KOPT-K1 (cell line): ENCODE data around the gene KLHL28.

Experiments
- H3K27ac ChIP-seq: fragments of 200-600 bp; sonication (generic); 2 replicates; pipeline ENCODE4 v1.5.1; 2016; ENCODE audit warnings: antibody characterized with exemption, mild to moderate bottlenecking, low read depth, low read length; ENCODE audit not compliant: poor library complexity, severe bottlenecking
- H3K36me3 ChIP-seq: fragments of 200-600 bp; sonication (generic); 2 replicates; pipeline ENCODE4 v1.5.1; 2017; ENCODE audit warnings: antibody characterized with exemption, mild to moderate bottlenecking, low read length, moderate library complexity; ENCODE audit not compliant: insufficient read depth
- H3K9me3 ChIP-seq: fragments of 200-600 bp; sonication (generic); 2 replicates; pipeline ENCODE4 v1.5.1; 2017; ENCODE audit warnings: antibody characterized with exemption, low read length, mild to moderate bottlenecking; ENCODE audit not compliant: insufficient read depth, poor library complexity, severe bottlenecking

KLHL28 gene, protein sequence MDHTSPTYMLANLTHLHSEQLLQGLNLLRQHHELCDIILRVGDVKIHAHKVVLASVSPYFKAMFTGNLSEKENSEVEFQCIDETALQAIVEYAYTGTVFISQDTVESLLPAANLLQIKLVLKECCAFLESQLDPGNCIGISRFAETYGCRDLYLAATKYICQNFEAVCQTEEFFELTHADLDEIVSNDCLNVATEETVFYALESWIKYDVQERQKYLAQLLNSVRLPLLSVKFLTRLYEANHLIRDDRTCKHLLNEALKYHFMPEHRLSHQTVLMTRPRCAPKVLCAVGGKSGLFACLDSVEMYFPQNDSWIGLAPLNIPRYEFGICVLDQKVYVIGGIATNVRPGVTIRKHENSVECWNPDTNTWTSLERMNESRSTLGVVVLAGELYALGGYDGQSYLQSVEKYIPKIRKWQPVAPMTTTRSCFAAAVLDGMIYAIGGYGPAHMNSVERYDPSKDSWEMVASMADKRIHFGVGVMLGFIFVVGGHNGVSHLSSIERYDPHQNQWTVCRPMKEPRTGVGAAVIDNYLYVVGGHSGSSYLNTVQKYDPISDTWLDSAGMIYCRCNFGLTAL

DNA sequence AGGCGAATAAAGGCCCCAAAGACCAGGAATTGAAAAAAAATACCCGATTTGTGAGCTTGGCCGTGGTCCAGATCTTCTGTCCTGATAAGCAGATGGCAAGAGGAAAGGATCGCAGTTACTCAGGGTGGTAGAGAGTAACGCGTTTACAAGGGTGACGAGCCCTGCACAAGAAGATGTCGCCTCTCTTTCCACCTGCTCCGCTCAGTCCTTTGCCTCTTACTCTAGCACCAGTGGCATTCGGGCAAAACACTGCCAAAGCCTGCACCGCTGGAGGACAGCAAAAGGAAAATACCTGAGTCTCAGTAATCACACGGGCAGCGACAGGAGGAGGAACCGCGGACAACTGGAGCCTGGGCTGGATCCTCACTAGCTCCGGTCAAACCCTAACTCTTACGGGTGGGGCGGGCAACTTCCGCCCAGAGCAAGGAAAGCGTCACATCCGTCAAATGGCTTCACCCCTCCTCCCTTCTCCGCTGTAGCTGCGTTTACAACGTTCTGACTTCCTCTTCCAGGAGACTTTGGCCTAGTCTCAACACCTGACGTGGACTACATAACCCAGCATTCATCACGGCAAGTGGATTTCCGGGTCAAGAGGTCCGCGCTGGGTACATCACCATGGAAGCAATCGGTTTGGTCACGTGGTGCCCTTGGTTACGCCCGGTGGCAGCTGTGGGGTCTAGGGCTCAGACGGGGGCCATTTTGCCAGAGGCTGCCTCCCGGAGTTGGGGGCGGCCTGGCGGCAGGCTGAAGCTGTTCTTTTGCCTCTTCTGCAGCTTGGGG, at the start of gene KLHL28, which contains the start of gene TOGARAM1:
TSS of gene KLHL28 (minus strand) at position 394 of the 780 bp plus-strand sequence. CDS start 16,019 bp downstream, outside the sequence.
TSS of gene TOGARAM1 (plus strand) at position 637 of the 780 bp plus-strand sequence. CDS start 232 bp downstream, outside the sequence.
- H3K36me3 ChIP-seq: peaks cover 4% of the 10 kb centered on the region; the same call in 1 of the 2 replicates
- H3K9me3 ChIP-seq: peaks cover 26% of the 10 kb centered on the region
- H3K27ac ChIP-seq: peak within 1 kb of the TSS; percentile 70

DNA sequence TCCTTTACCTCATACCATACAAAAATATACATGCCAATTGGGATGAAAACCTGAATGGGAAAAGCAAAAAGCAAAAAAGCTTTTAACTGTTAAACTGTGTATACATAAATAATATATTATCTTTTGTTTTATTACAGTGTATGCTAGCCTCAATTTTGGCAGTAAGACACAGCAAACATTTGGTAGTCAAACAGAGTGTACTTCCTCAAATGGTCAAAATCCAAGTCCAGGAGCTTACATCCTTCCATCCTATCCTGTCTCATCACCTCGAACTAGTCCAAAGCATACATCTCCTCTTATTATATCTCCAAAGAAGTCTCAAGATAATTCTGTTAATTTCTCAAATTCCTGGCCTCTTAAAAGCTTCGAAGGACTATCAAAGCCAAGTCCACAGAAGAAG, 42.2 kb upstream of the KLHL28 start:
- H3K27ac ChIP-seq: no peak overlapping the region
- H3K9me3 ChIP-seq: no peaks in the 10 kb centered on the region
- H3K36me3 ChIP-seq: no peaks in the 10 kb centered on the region

DNA sequence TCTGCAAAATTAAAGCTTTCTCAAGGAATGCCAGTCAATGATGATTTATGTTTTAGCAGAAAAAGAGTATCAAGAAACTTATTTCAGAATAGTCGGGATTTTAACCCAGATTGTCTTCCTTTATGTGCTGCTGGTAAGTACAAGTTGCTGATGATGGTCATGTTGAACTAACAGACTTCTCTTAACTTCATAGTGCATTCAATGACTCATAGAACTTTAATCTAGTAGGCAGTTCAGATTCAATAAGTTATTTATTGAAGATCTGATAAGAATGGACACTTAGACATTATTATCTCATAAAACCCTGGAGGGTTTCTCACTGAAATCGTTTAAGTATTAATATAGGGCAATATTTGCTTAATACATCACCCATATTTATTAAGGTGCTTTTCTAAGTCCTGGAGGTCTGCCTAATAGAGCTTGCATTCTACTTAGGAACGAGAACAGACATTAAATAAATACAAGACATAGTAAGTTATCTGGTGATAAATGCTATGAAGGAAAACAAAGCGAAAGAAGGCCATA, 34.1 kb upstream of the KLHL28 start:
- H3K36me3 ChIP-seq: no peaks in the 10 kb centered on the region
- H3K27ac ChIP-seq: no peak overlapping the region
- H3K9me3 ChIP-seq: no peaks in the 10 kb centered on the region

DNA sequence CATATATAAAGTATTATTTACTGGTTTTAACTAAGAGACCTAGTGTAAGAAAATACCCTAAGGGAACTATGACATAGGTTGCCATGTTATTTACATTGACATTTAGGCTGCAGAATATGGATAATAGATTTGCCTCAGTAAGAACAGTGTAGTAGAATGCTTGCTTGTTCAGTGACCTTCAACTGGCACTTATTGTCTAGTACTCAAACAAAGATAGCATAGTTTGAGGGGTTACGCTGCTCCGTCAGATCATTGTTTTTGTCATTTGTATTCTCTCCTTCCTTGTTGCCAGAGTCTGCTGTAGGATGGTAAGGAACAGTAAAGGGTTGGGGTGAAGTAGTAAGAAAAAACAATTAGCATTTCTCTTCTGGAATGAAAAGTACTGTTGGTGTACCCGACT, 33.4 kb upstream of the KLHL28 start:
- Histone ChIP-seq H3K27ac (no peak overlapping the region), H3K9me3 (no peaks in the 10 kb centered on the region), H3K36me3 (no peaks in the 10 kb centered on the region)

DNA sequence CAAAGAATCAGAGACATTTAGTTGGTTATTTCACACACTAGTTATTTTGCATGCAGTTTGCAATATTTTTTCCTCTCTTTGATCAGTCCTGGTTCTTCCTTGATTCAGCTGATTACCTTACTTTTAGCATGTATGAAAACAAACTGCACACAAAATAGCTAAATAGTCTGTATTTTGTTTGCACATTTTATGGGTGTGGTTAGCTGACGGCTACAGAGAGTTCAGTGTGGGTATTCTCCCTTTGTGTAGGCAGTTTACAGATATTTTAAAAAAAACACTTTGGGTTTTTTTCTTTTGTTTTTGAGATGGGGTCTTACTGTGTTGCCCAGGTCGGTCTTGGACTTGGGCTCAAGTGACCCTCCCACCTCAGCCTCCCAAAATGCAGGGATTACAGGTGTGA, 28.8 kb upstream of the KLHL28 start:
- no peak overlapping the region for H3K27ac ChIP-seq

DNA sequence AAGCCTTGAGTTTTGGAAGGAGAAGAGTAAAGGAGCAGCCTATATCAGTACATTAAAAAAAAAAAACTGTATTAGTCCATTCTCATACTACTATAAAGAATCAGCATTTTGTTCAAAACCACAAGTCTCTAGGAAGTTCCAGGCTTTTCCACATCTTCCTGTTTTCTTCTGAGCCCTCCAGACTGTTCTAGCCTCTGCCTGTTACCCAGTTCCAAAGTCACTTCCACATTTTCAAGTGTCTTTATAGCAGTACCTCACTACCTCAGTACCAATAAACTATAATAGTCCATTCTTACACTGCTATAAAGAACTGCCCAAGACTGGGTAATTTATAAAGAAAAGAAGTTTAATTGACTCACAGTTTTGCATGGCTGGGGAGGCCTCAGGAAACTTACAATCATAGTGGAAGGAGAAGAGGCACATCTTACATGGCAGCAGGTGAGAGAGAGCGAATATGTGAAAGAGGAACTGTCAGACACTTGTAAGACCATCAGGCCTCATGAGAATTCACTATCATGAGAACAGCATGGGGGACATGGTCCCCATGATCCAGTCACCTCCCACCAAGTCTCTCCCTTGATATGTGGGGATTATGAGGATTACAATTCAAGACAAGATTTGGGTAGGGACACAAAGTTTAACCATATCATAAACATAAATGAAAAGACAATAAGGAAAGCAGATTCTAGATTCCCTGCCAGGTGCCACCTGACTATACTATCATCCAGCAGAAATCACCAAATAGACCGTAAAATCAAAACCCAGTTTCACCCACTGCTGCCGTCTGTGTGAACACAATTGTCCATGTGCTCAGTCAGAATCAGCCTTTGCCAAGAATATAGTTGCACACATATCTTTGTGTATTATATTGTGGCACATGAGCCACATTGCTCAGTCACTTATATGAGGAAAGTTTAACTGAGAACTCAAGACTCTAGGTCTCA, 28.0 kb upstream of the KLHL28 start:
- H3K27ac ChIP-seq: no peak overlapping the region
- no peaks in the 10 kb centered on the region for H3K36me3 ChIP-seq
- H3K9me3 ChIP-seq: no peaks in the 10 kb centered on the region

More for the DNA sequence above, 28.8 kb upstream of the KLHL28 start:
- Histone ChIP-seq H3K9me3 (no peaks in the 10 kb centered on the region), H3K36me3 (no peaks in the 10 kb centered on the region)

DNA sequence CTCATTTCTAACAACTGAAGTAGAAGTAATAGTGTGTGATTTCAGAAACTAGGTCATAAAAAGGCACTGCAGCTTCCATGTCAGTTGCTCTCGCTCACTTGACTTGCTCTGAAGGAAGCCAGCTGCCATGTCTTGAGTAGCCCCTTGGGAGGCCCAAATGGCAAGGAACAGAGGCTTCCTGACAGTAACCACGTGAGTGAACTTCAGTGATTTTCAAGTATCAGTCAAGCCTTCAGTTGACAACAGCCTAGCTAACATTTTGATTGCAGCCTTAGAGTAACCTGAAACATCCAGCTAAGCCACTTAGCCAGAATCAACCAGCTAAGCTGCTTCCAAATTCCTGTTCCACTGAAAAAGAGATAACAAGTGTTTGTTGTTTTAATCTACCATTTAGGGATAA, 26.9 kb upstream of the KLHL28 start:
- H3K27ac ChIP-seq: no peak overlapping the region
- no peaks in the 10 kb centered on the region for H3K9me3 ChIP-seq
- H3K36me3 ChIP-seq: no peaks in the 10 kb centered on the region

DNA sequence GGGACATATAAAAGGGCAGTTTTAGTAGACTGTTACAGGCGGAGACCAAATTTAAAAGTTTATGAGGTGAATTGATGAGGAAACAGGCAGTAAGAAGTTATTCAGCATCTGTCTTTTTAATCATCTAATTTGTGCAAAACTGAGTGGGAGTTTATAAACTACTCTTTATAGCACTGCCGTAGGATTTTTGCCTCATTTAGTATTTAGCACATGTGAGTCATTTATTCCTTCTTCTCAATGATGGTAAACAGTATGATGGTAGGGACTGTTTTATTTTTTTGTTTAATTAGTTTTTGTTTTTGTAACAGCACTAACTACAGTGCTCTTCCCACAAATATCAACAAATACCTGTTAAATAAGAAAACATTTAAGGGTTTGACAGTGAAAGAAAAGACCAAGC, 20.8 kb upstream of the KLHL28 start:
- Histone ChIP-seq H3K27ac (no peak overlapping the region), H3K9me3 (no peaks in the 10 kb centered on the region), H3K36me3 (no peaks in the 10 kb centered on the region)

DNA sequence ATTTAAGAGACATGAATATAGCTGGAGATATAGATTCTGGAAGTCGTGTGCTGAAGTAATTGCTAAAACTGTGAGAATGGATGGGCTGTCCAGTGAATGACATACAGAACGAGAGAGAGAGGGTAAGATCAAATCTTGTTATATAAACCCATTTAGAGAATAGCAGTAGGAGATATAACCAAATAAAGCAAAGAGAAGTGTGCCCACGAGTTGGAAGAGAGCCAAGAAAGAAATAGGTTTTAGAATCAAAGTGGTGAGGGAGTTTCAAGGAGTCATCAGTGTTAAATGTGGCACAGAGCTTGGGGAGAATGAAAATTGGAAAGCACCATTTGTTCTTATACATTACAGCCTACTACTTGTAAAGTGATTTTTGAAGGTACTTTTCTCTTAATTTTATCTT, 19.5 kb upstream of the KLHL28 start:
- Histone ChIP-seq H3K9me3 (no peaks in the 10 kb centered on the region), H3K27ac (no peak overlapping the region), H3K36me3 (no peaks in the 10 kb centered on the region)

DNA sequence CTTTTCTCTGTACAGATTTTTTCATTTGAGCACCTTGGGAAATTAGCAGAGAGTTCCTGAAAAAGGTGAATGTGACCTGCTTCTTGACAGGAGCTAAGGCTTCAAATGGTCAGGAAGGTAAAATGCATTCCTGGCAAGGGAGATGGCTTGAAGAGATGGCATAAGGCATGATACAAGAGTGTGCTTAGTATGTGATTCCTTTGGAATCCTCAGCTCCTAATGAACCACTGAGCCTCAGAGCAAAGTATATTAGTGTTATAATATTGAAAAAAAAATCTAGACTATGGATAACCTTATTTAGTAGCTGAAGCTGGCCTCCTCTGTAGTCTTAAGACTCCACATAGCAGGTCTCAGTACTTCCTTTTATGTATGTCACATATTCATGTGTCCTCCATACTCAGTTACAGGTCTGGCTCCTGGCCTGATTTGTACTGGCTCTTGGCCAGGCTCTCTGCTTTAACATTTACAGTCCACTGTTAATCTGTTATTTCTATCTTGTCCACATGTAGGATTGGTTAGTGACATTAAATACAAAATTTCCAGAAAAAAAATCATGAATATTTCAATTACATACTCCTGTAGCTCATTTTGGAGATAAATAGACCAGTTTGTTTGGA, 18.1 kb upstream of the KLHL28 start:
- Histone ChIP-seq H3K27ac (no peak overlapping the region), H3K9me3 (no peaks in the 10 kb centered on the region), H3K36me3 (no peaks in the 10 kb centered on the region)

DNA sequence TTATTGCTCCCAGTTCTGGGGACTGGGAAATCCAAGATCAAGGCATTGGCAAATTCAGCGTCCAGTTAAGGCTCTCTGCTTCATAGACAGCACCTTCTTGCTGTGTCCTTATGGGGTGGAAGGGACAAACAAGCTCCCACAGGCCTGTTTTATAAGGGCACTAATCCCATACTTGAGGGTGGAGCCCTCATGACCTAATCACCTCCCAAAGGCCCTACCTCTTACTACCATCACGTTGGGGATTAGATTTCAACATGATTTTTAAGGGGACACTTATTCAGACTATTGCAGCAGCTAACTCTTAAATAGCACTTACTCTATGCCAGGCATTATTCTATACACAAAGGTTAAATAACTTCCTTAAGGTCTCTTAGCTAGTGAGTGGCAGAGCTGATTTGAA, 17.5 kb upstream of the KLHL28 start:
- H3K36me3 ChIP-seq: no peaks in the 10 kb centered on the region
- no peaks in the 10 kb centered on the region for H3K9me3 ChIP-seq
- no peak overlapping the region for H3K27ac ChIP-seq

DNA sequence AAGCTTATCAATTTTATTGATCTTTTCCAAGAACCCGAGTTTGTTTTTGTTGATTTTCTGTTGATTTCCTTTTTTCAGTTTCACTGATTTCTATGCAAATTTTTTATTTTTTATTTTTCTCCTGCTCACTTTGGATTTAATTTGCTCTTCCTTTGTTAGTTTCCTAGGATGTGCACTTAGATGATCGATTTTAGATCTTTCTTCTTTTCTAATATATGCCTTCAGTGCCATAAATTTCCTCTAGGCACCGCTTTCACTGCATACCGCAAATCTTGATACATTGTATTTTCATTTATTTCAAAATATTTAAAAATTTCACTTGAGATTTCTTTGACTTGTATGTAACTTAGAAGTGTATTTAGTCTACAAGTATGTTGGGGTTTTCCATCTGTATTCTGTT, 9.7 kb upstream of the KLHL28 start:
- Histone ChIP-seq H3K27ac (no peak overlapping the region), H3K9me3 (peaks cover 31% of the 10 kb centered on the region), H3K36me3 (no peaks in the 10 kb centered on the region)

DNA sequence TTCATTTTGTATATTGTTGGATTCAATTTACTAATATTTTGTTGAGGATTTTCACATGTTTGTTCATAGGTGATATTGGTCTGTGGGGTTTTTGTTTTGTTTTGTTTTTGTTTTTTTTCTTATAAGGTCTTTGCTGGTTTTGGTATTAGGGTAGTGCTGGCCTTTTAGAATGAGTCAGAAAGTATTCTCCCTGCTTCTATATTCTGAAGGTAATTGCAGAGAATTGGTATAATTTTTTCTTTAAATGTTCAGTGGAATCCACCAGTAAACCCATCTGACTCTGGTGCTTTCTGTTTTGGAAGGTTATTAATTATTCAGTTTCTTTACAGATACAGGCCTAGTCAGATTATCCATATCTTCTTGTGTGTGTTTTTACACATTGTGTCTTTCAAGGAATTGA, 9.2 kb upstream of the KLHL28 start:
- H3K36me3 ChIP-seq: no peaks in the 10 kb centered on the region
- no peak overlapping the region for H3K27ac ChIP-seq
- H3K9me3 ChIP-seq: peaks cover 31% of the 10 kb centered on the region

DNA sequence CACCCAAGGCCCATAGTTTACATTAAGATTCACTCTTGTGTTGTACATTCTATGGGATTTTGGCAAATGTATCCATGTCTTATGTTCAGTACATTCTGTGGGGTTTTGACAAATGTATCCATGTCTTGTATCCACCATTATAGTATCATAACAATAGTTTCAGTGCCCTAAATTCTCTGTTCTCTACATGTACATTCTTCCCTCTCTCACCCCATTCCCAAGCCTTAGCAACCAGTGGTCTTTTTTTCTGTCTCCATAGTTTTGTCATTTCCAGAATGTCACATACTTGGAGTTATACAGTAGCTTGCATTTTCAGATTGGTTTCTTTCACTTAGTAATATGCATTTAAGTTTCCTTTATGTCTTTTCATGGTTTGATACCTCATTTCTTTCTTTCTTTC, 7.0 kb upstream of the KLHL28 start:
- H3K9me3 ChIP-seq: peaks cover 41% of the 10 kb centered on the region
- no peak overlapping the region for H3K27ac ChIP-seq
- no peaks in the 10 kb centered on the region for H3K36me3 ChIP-seq
